ENCODE data around the gene ADARB2.

GRCh38 chr10:1273372-1274105 lies 463.8 kb downstream of the ADARB2 start:
- TF ChIP-seq CTCF (IDR thresholded peaks at IDR 0.05) (no peak), POLR2A (IDR thresholded peaks at IDR 0.05) (no peak)
